Measurements from ENCODE around the gene NCAN.

Gene NCAN

DNA sequence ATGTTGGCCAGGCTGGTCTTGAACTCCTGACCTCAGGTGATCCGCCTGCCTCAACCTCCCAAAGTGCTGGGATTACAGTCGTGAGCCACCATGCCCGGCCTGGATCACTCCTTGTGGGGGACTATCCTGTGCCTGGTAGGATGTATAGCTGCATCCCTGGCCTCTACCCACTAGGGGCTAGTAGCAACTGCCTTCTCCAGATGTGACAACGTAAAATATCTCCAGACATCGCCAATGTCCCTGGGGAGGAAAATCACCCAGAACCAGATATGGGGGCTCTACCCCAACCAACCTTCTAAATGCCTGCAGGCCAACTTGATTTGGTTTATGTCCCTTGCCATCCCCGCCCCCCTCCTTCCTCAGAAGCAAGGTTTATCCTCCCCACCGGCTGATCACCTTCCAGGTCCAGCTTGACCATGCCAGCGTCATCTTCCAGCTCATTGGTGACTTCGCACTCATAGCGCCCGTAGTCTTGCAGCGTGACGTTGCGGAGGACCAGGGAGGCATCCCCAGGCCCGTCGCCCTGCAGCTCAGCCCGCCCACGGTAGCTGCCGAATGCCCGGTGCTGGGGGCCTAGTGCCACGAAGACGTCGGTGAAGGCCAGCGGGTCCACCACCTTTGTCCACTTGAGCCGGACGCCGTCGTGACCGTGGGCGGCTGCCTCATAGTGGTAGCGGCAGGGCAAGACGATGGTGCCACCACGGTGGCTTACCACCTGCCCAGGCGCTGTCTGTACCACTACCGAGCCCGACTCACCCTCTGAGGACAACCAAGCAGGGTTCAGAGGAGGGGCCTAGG is 48.9 kb downstream of the NCAN start:
- DNase-seq (ENCODE audit: low spot score): no peak

DNA sequence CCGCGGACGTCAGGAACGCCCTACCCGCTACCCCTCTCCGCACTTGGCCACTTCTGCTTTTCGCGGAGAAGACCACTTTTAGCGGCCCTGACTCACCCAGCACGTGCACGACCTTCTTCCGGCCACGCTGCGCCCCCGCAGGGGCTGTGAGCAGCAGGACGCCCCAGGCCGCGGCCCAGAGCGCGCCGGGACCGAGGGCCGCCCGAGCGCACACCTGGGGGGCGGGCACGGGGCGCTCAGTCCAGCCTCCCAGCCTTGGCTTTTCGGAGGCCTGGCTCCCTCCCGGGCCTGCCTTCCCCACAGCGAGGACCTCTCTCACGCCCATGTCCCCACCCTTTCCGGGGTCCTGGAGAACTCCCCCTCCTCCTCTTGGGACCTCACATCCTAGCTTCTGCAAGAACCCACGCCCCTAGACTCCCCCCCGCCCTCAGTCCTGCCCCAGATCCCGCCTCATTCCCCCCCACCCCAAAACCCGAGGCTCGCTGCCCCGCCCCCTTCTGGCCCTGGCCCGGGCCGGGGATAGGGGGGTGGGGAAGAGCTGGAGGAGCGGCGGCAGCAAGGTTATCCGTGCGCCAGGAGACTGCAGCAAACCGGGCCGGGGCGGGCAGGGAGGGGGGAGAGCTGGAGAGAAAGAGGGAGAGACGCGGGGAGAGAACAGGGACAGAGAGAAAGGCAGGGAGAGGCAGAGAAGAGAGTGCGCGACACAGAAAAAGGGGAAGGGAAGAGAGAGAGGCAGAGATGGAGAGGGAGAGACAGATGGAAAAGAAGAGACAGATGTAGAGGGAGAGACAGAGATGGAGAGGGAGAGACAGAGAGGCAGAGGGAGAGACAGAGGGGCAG is 49.8 kb downstream of the NCAN start:
- DNase-seq (ENCODE audit: low spot score): no peak

DNA sequence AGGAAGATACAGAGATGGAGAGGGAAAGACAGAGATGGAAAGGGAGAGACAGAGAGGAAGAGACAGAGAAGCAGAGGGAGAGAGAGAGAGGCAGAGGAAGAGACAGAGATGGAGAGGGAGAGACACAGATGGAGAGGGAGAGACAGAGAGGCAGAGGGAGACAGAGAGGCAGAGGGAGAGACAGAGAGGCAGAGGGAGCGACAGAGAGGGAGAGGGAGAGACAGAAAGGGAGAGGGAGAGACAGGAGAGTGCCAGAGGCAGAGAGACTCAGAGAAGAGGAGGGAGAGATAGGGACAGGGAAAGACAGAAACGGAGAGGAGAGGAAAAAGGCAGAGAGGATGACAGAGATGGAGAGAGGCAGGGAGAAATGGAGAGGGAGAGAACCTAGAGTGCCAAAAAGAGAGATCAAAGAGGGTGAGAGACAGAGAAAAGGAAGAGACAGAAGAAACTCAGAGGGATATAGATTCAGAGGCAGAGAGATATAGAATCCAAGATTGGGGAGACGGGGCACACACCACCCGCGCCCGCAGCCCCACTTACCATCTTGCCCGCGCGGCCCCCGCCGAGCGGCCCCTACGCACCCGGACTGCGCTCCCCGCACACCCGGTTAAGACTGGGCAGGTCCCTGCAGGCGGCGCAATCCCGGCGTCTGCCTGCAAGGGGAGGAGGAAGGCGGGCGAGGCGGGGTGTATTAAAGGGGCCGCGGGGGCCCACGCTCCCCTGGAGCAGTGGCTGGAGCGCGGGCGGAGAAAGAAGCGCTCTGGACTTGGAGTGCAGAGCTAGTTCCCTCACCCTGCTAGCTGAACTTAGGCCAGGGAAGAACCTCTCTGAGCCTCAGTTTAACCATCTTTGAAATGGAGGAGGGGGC is 50.7 kb downstream of the NCAN start:
- no peak for DNase-seq (ENCODE audit: low spot score)

DNA sequence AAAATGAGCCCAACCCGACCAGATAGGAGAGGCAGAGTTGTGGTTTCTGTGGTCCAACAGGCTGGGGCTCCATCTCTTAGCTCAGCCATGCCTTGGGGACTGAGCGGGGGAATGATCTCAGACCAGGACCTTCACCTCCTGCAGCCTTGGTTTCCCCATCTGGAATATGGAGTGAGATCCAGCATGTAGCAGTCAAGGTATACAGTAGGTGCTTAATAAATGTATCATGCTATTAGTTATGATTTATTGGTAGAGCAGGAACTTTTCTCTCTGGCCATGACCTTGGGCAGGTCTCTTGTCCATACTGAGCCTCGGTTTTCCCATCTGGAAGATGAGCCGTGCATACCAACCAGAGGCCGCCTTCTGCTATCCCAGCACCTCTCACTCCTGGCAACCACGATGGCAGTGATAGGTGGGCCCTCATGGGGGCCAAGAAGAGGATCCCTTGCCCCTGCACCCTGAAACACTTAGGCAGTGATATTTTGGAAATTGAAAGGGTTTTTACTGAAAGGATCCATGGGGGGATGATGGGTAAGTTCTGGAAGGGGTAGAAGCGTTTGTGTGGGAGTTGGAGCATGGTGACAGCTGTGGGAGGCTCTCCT is 52.2 kb downstream of the NCAN start:
- DNase-seq (ENCODE audit: low spot score): no peak

DNA sequence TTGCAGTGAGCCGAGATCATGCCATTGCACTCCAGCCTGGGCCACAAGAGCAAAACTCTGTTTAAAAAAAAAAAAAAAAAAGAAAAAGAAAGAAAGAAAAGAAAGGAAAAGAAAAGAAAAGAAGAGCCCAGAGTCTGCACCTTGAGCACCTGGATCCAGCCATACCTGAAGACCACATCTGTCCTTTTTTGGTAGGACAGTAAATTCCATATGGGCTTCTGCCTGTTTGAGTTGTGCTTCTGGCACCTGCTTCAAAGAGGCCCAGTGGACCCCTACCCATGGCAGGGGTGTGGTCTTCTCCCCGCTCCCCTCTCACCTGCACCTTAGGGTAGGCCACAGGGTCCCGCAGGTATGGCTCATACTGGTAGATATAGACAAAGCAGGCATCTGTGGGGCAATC is 55.5 kb downstream of the NCAN start:
- no peak for DNase-seq (ENCODE audit: low spot score)

DNA sequence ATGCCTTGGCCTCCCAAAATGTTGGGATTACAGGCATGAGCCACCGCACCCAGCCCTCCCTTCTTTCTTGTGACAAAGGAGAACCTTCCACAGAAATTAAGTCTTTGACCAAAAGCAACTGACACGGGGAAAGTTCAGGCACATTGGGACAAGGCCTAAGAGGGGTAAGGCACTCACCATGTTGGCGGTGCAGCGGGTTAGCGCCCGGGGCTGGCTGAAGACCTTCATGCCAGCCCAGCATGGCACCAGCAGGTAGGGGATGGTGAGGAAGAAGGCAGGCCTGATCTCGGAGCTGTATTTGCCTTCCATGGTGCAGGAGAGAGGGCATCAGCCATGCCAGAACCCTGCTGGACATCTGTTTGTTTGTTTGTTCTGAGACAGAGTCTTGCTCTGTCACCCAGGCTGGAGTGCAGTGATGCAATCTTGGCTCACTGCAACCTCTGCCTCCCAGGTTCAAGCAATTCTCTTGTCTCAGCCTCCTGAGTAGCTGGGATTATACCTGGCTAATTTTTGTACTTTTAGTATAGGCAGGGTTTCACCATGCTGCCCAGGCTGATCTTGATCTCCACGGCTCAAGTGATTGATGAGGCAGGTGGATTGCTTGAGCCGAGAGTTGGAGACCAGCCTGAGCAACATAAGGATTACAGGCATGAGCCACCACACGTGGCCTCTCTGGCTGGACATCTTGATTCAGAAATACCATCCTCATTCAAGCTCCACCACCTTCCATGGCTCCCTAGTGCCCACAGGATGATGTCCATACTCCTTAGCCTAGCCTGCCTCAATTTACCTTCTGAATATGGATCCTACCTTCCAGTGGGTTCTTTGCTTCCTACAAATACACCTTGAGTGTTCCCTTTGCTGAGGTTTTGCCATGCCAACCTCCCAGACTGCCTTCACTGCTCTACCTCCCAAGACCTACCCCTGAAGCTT is 57.0 kb downstream of the NCAN start:
- DNase-seq (ENCODE audit: low spot score): no peak

DNA sequence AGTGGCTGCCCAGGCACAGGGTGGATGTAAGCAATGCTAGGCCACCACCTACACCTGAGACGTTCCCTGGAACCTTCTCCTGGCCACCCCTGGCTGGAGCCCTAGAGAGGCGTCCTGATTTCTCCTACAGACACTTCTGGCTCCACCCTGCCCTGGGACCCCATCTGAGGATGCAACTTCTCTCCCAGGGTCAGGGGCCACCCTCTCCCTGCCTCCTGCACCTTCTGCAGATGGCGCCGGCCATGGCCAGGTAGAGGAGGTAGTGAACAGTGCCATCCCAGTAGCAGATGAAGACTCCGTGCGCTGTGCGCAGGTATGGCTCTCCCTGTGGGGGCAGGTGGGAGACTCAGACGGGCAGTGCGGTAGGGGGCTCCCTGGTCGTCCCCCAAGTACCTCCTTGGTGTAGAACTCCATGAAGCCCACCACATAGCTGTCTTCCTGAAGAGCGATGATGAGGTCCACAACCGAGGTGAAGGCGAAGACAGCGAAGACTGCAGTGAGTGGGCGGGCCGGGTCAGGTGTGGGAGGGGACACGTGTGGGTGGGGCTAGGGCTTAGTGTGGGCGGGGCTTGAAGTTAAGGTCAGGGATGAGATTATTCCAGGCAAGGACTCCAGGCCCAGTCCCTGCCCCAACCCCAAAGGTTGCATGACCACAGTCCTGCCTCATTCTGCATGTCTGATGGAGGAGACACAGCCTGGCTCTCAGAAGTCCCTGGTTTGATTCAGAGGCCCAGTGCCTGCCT is 58.4 kb downstream of the NCAN start:
- no peak for DNase-seq (ENCODE audit: low spot score)

DNA sequence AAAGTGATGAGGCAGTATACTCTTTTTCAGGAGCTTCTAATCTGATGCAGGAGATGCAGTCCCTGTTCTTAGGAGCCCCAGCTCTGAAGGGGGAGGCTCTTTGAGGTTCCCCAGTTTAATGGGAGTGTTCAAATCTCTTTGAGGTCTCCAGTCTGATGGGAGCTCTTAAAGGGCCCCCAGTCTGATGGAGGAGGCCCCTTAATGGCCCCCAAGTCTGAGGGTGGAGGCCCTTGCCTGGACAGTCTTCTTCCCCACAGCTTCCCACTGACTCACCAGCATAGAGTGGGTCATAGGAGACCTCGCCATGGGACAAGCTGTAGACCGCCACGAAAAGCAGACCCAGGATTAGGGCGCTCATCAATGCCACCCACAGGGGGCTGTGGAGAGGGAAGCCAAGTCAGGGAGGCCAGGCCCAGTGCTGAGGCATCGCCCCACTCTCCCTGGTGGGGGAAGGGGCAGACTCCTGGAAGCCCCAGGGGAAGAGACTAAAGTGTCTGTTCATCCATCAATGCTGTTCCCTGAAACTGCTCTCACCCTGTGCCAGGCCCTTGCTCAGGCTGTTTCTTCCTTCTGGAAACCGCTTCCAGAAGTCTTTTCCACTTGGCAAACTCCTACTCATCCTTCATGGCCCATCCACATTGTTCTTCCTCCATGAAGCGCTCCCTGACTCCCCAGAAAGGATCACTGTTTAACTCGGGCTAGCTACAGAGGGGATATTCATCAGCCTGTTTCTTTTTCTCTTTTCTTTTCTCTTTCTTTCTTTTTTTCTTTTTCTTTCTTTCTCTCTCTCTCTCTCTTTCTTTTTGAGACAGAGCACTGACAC is 59.2 kb downstream of the NCAN start:
- DNase-seq (ENCODE audit: low spot score): no peak

DNA sequence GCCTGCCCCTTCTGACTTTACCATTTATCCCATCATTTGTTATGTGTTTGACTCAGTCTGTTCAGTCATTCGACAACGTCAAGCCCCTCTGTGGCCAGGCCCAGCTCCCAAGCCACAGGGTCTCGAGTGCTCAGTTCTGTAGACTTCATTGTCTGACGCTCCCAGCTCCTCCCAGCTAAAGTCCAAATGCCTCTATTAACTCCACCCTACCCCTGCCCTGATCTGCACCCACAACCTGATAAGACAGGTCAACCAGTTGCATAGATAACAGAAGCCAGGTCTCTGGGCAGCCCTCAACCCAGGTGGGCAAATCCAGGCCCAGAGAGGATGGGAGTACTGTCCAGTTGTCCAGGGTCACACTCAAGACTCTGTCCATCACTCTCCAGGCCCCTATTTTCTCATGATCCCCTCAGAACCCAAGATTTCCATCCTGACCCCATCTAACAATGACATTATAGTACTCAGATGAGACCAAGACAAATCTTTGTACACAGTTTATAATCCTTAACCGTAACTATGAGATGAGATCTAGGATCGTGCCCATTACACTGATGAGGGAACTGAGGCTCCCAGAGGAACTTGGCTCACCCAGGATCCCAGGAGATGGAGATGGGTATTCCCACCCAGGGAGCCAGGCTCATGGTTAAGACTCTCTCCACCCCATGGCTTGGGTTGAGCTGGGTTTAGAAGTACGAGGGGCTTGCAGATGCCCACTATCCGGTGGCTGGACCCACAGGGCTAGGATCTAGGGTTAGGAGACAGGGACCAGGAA is 60.3 kb downstream of the NCAN start:
- DNase-seq (ENCODE audit: low spot score): no peak

DNA sequence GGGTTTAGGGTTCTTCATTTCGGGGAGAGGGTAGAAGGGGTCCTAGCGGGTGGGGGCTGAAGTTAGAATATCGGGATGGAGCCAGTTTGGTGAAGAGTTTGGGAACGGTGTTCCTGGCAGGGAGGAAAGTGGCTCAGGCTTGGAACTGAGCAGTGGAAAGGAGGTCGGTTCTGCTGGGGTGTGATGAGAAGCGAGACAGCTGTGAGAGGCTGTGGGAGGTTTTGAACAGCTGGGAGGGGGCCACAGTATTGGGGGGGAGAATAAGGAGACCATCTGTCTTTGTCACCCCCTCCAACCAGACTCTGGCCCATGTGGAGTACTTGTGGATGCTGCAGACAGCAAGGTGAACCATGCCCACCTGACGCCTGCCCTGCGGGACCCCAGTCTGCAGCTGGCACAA is 62.4 kb downstream of the NCAN start:
- DNase-seq (ENCODE audit: low spot score): no peak

DNA sequence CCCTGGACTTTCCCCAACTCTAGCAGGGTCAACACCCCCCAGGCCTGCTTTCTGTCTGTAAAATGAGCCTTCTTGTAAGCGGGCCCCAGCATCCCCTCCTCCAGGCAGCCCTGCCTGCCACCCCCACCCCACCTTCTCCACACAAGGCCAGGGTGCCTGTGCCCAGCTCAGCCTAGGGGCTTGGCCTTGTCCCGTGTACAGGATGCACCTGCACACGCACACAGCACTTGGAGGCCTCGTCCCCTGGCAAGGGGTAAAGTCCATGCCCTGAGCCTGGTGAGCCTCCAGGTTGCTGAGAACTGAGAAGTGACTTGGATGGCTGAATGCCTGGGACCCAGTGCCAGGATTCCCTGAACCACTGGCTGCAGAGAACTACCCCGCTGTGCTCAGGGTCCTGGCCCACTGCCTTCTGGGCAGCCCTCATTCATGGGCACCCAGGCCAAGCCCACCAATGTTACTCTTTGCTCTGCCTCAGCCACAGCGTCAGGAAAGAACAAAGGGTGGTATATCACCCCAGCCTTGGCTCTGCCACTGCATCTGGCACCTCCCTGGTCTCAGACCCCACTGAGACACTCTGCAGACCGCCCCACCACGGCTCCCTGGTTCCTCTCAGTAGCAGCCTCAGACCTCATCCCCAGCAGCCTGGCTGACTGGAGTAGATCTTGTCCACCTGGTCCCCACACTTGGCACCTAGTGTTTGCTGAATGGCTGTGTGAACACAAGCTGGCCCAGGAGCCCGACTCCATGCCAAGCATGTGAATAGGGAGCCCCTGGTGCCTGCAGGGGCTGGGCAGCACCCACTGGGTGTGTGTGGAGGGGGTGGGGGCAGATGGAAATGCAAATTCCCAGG is 63.2 kb downstream of the NCAN start:
- DNase-seq (ENCODE audit: low spot score): no peak

DNA sequence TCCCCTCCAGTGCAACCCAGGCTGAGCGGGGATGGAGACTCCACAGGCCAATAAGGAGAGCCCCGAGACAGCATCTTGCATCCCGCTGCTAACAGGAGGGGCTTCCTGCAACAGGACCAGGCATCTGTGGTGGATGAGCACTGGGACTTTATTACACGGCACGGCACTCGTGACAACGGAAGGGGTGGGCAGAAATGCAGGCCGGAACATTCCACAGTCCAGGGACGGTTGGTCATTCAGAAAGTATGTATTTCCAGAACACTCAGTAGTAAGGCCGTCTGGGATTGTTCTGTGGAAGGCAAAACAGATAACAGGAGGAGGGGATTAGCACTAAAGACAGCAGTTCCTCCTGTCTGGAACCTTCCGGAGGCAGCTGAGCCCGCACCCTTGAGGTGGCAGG is 64.6 kb downstream of the NCAN start:
- peak; percentile 83 for DNase-seq (ENCODE audit: low spot score)

DNA sequence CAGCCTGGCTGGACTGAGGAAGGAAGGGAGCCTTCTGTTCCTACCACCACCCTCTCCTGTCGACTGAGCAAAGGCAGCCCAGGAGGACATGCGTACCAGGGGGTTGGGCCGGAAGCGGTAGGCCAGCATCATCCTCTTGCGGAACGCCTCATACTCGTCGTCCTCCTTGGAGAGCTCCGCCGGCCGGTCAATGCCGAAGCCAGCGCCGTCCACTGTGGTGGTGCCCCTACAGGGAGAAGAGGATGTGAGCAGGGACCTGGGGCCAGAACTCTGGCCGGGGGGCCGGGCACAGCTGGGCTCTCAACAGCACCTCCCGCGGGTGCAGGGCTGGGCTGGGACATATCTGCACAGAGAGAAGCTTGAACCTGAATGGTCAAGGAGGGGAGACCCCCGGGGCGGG is 65.1 kb downstream of the NCAN start:
- DNase-seq (ENCODE audit: low spot score): no peak

DNA sequence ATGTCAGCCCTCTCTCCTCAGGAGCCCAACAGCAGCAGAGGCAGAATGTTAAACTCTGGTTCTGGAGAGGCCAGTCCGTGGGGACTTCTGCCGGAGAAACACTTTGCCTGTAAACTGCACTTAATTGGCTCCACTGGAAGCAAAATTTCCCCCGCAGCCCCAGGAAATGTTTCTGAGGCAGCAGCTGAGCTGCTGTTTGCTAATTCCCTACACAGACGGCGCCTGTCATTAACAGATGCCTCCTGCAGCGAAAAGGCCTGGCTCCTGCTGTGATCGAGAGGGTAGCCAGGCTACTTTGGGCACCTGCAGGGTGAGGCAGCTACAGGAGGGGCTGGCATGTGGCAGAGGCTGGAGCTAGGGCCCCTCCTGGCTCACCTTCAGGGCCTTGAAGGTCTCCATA is 66.6 kb downstream of the NCAN start:
- no peak for DNase-seq (ENCODE audit: low spot score)

DNA sequence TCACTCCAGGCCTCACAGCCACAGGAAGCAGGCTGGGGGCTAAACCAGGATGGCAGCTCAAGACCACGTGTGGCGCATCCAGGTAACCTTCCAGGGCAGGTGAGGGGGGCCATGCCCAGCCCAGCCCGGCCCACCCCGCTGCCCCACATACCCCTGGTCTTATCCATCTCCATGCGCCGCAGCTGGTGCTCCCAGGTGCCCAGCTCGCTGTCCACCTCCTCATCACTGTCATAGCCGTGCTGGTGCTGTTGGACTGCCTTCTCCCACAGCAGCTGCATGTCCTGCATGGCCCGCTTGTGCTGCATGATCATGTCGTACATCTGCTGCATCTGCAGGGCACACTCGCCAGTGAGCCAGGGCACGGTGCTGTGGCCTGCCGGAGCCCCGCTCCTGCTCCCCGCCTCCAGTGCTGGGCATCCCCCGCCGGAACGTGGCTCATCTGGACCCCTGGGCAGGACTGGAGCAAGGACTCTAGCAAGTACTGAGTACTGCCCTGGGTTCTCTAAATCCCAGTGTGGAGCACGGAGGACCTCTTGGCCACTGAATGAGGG is 67.4 kb downstream of the NCAN start:
- no peak for DNase-seq (ENCODE audit: low spot score)

DNA sequence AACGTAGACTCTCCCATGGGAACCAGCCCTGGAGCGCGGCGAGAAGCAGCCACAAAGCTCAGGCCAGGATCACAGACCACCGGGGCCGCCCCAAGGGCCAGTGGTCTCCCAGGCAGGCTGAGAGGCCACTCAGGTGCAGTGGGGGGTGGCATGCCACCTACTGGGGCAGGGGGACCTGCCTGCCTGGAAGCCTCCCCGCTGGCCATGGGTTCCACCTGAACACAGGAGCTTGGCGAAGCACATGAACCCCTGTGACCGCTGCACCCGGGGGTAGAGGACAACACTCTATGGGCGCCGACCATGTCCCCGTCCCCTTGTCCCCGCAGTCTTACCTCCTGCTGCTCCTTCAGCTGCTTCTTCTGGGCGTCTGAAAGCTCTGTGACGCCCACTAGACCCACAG is 68.1 kb downstream of the NCAN start:
- no peak for DNase-seq (ENCODE audit: low spot score)

DNA sequence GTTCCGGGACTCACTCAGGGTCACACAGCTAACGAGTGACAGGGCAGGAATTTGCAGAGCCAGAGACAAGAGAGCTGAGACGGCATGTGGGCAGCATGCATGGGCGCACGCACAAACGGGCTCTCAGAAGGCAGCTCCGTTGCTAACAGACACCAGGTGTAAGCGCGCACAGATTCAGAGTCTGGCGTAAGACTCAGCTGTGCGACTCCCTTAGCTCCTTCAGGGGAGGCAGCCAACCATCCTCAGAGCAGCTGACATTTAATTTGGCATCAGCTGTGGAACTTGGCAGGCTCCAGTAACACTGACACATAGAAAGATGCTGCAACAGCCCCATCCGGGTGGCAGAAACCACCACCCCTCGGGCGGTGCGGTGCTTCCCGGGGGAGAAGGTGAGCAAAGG is 68.8 kb downstream of the NCAN start:
- DNase-seq (ENCODE audit: low spot score): no peak
